ENCODE measurements around the gene C1orf159.
A peak's percentile ranks its signal among the peaks of the same experiment; 100 is the strongest.
"Not testable (repeated sequence)": the region's sequence is repeated elsewhere in the genome, so short reads cannot be mapped to it uniquely, and the experiment has no call there.

Gene C1orf159

DNA sequence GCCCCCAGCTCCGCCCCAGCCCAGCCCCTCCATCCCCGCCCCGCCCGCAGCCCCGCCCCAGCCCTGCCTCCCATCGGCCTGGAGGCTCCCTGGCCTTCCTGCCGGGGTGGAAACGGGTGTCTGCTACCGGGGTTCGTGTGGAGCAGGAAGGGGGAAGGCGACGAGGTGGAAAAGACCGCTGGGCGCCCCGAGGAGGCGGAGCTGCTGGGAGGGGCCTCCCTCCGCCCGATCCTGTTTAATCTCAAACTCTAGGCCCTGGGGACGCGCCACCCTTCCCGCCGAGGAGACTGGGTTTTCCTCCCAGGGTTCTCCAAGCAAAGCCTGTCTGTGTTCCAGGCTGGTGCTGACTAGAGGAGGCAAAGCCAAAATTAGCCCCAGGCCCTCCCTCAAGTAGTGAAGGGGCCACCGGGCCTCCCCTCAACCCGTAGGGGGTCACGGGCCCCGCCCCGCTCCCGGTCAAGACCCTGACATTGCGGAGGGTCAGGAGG lies 41.6 kb upstream of the C1orf159 start:
- Histone ChIP-seq H3K36me3 (ENCODE audit: control insufficient read depth, insufficient read depth, low read length) (no peaks in the 10 kb centered on the region), H3K27me3 (replicated peaks; ENCODE audit: control insufficient read depth, insufficient read depth, low read length) (no peaks in the 10 kb centered on the region), H3K4me3 (replicated peaks; ENCODE audit: low read depth, low read length) (peak overlapping the region; percentile 57)
- peak; percentile 70 for DNase-seq (ENCODE audit: extremely low read depth, insufficient read length)
- TF ChIP-seq, protein P1, sequence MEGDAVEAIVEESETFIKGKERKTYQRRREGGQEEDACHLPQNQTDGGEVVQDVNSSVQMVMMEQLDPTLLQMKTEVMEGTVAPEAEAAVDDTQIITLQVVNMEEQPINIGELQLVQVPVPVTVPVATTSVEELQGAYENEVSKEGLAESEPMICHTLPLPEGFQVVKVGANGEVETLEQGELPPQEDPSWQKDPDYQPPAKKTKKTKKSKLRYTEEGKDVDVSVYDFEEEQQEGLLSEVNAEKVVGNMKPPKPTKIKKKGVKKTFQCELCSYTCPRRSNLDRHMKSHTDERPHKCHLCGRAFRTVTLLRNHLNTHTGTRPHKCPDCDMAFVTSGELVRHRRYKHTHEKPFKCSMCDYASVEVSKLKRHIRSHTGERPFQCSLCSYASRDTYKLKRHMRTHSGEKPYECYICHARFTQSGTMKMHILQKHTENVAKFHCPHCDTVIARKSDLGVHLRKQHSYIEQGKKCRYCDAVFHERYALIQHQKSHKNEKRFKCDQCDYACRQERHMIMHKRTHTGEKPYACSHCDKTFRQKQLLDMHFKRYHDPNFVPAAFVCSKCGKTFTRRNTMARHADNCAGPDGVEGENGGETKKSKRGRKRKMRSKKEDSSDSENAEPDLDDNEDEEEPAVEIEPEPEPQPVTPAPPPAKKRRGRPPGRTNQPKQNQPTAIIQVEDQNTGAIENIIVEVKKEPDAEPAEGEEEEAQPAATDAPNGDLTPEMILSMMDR (IDR thresholded peaks at IDR 0.05; ENCODE audit: insufficient read depth, low read length, poor library complexity, severe bottlenecking), result no peak

DNA sequence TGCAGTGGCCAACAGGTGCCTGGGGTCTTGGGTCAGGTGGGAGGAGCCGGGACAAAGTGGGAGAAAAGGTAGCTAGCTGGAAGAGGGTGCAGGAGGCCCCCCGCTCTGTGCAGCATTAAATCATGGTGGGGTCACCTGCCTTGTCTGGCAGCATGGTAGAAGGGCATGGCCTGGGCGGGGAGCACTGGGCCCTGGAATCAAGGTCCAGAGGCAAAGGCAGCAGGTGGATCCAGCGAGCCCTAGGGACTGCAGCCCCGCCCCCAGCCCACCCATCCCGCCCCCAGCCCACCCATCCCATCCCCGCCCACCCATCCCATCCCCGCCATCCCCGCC lies 41.1 kb upstream of the C1orf159 start:
- no peak overlapping the region for H3K4me3 ChIP-seq (replicated peaks; ENCODE audit: low read depth, low read length)
- no peak for DNase-seq (ENCODE audit: extremely low read depth, insufficient read length)
- no peaks in the 10 kb centered on the region for H3K27me3 ChIP-seq (replicated peaks; ENCODE audit: control insufficient read depth, insufficient read depth, low read length)
- no peaks in the 10 kb centered on the region for H3K36me3 ChIP-seq (ENCODE audit: control insufficient read depth, insufficient read depth, low read length)
- TF ChIP-seq, protein P1 (IDR thresholded peaks at IDR 0.05; ENCODE audit: insufficient read depth, low read length, poor library complexity, severe bottlenecking), result no peak

DNA sequence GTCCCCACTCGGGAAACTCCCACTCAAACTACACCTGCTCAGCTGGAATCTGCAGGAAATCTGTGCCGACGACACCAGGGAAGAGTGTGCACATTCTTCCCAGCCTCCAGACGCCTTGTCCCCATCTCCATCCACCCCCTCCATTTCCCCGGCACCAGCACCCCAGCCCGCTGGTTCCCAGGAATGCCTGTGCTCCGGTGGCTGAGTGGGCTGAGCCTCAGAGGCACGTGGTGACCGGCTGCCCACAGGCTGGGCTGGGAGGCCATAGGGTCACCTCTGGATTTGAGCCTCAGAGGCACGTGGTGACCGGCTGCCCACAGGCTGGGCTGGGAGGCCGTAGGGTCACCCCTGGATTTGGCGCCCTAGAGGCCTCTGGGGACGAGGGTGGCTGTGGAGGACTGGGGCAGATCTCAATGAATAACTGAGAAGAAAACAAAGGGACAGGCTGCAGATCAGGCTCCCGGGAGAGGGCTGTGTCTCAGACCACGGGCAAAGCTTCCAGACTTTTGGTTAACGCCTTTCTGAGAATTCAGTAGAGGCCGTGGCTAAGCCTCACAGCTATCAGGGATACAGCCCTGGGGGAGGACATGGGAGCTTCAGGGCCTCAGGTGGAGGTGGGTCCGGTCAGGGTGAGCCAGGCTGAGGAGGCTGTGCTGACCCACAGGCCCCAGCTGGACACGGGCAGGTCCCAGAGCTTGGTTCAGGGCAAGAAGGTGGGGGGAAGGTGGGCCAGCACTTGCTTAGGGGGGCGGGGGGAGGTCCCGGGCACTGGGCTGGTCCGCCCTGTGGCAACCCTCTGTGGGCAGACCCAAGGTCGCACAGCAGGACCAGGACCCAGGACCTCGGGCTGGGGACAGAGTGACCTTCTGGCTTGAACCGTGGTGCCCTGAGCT lies 40.5 kb upstream of the C1orf159 start:
- H3K27me3 ChIP-seq (replicated peaks; ENCODE audit: control insufficient read depth, insufficient read depth, low read length), result no peaks in the 10 kb centered on the region
- no peak overlapping the region for H3K4me3 ChIP-seq (replicated peaks; ENCODE audit: low read depth, low read length)
- H3K36me3 ChIP-seq (ENCODE audit: control insufficient read depth, insufficient read depth, low read length), result no peaks in the 10 kb centered on the region
- no peak for DNase-seq (ENCODE audit: extremely low read depth, insufficient read length)
- TF ChIP-seq, protein P1 (IDR thresholded peaks at IDR 0.05; ENCODE audit: insufficient read depth, low read length, poor library complexity, severe bottlenecking), result no peak

DNA sequence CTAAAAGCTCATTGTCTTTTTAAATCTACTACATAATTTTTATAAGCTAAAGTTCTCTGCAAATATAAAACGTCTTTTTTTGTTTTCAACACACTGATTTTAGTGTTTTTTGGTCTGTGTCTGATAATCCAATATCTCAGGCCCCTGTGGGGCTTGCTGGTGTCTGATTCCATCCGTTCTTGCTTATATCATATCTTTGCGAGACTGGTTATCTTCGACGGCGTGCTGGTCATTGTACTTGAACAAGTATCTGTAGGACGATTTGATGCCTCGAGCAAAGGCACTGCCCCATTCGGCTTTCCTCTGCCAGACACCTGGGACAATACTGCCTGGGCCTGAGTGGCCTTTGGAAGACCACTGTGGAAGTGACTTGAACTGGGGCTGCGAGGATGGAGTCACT lies 39.4 kb upstream of the C1orf159 start:
- TF ChIP-seq, protein P1 (IDR thresholded peaks at IDR 0.05; ENCODE audit: insufficient read depth, low read length, poor library complexity, severe bottlenecking), result no peak
- no peaks in the 10 kb centered on the region for H3K27me3 ChIP-seq (replicated peaks; ENCODE audit: control insufficient read depth, insufficient read depth, low read length)
- H3K4me3 ChIP-seq (replicated peaks; ENCODE audit: low read depth, low read length), result no peak overlapping the region
- no peaks in the 10 kb centered on the region for H3K36me3 ChIP-seq (ENCODE audit: control insufficient read depth, insufficient read depth, low read length)
- DNase-seq (ENCODE audit: extremely low read depth, insufficient read length), result no peak

DNA sequence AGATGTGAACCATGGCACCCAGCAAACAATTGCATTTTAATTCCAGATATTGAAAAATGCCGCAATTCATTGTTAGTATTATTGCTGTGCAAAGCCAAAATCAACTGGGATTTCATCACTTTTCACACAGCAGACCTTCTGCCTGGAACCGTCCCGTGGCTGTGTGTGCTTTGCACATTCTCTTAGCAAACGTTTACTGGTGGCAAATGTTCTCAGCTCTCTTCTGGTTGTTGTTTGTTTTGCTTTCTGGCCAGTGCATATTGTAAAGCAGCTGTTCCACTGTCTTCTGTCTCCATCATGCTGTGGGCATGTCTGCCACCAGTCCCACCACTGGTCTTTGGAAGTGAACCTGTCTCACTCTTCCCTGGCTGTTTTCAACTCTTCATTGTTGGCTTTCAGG lies 38.0 kb upstream of the C1orf159 start:
- TF ChIP-seq, protein P1 (IDR thresholded peaks at IDR 0.05; ENCODE audit: insufficient read depth, low read length, poor library complexity, severe bottlenecking), result no peak
- H3K27me3 ChIP-seq (replicated peaks; ENCODE audit: control insufficient read depth, insufficient read depth, low read length), result no peaks in the 10 kb centered on the region
- H3K4me3 ChIP-seq (replicated peaks; ENCODE audit: low read depth, low read length), result no peak overlapping the region
- DNase-seq (ENCODE audit: extremely low read depth, insufficient read length), result no peak
- no peaks in the 10 kb centered on the region for H3K36me3 ChIP-seq (ENCODE audit: control insufficient read depth, insufficient read depth, low read length)

DNA sequence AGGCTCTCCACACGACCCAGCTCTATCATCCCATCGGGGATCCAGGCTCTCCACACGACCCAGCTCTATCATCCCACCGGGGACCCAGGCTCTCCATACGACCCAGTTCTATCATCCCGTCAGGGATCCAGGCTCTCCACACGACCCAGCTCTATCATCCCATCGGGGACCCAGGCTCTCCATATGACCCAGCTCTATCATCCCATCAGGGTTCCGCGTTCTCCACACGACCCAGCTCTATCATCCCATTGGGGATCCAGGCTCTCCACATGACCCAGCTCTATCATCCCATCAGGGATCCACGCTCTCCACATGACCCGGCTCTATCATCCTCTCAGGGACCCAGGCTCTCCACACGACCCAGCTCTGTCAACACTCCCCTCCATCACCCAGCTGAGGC lies 37.3 kb upstream of the C1orf159 start:
- H3K27me3 ChIP-seq (replicated peaks; ENCODE audit: control insufficient read depth, insufficient read depth, low read length); H3K4me3 ChIP-seq (replicated peaks; ENCODE audit: low read depth, low read length); DNase-seq (ENCODE audit: extremely low read depth, insufficient read length); H3K36me3 ChIP-seq (ENCODE audit: control insufficient read depth, insufficient read depth, low read length): not testable (repeated sequence)

DNA sequence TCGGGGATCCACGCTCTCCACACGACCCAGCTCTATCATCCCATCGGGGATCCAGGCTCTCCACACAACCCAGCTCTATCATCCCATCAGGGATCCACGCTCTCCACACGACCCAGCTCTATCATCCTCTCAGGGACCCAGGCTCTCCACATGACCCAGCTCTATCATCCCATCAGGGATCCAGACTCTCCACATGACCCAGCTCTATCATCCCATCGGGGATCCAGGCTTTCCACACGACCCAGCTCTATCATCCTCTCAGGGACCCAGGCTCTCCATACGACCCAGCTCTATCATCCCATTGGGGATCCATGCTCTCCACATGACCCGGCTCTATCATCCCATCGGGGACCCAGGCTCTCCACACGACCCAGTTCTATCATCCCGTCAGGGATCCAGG lies 36.5 kb upstream of the C1orf159 start:
- H3K4me3 ChIP-seq (replicated peaks; ENCODE audit: low read depth, low read length); H3K27me3 ChIP-seq (replicated peaks; ENCODE audit: control insufficient read depth, insufficient read depth, low read length); DNase-seq (ENCODE audit: extremely low read depth, insufficient read length); H3K36me3 ChIP-seq (ENCODE audit: control insufficient read depth, insufficient read depth, low read length): not testable (repeated sequence)
